SK-MEL-5 (cell line): ENCODE measurements around the gene ZNF362. TPM values are rescaled to one million over a fixed set of nuclear protein-coding genes. Genes with fewer than 3 reads are reported as not detected.

Experiments
- DNase-seq: peaks from one replicate; pipeline ENCODE4 v3.0.0-alpha.2; 2016; ENCODE audit warnings: low read depth, low spot score
- in situ Hi-C: cut with HindIII; loops from 2 replicates; pipeline ENCODE4 v1.10.0; 2016; ENCODE audit warnings: low sequenced_read_pairs, high pct_unique_total_duplicates, low pct_unique_long_range_greater_than_20kb
- total RNA-seq: library from RNA; depleted of rRNA; stranded (reverse); fragments of >200 nt; shearing (Covaris generic); gene quantifications from 2 replicates; pipeline ENCODE4 v1.2.3, GENCODE V29; 2014

The ZNF362 gene
- total RNA-seq, 1 experiment from 2014 or later, result 12.4 TPM

GRCh38 chr1:33260439-33260838, 4.1 kb downstream of the ZNF362 start:
- in situ Hi-C loops, result no loop called here
- no peak for DNase-seq

GRCh38 chr1:33261344-33261743, 5.1 kb downstream of the ZNF362 start:
- in situ Hi-C loops, result no loop called here
- DNase-seq, result peak; percentile 55

- no peak for DNase-seq
- in situ Hi-C loops, result no loop called here
Observed at GRCh38 chr1:33263890-33264504, 7.7 kb downstream of the ZNF362 start.

- in situ Hi-C loops, result no loop called here
- DNase-seq, result no peak
Observed at GRCh38 chr1:33265780-33266605, 9.7 kb downstream of the ZNF362 start.

GRCh38 chr1:33266766-33267165, 10.5 kb downstream of the ZNF362 start:
- no peak for DNase-seq
- in situ Hi-C loops, result no loop called here

GRCh38 chr1:33267468-33268205, 11.3 kb downstream of the ZNF362 start:
- in situ Hi-C loops, result no loop called here
- no peak for DNase-seq

GRCh38 chr1:33268457-33268856, 12.2 kb downstream of the ZNF362 start:
- DNase-seq, result no peak
- in situ Hi-C loops, result no loop called here

GRCh38 chr1:33268927-33269610, 12.8 kb downstream of the ZNF362 start:
- in situ Hi-C loops, result no loop called here
- DNase-seq, result no peak

- no peak for DNase-seq
- in situ Hi-C loops, result no loop called here
Observed at GRCh38 chr1:33269621-33270020, 13.3 kb downstream of the ZNF362 start.

- in situ Hi-C loops, result no loop called here
Observed at GRCh38 chr1:33270379-33270778, 14.1 kb downstream of the ZNF362 start.

GRCh38 chr1:33270808-33271465, 14.6 kb downstream of the ZNF362 start:
- in situ Hi-C loops, result no loop called here
- DNase-seq, result no peak

More at GRCh38 chr1:33270379-33270778, 14.1 kb downstream of the ZNF362 start:
- DNase-seq, result no peak

- in situ Hi-C loops, result no loop called here
Observed at GRCh38 chr1:33271666-33272505, 15.6 kb downstream of the ZNF362 start.

GRCh38 chr1:33272509-33272908, 16.2 kb downstream of the ZNF362 start:
- DNase-seq, result no peak
- in situ Hi-C loops, result no loop called here

More at GRCh38 chr1:33271666-33272505, 15.6 kb downstream of the ZNF362 start:
- DNase-seq, result no peak

GRCh38 chr1:33272930-33273329, 16.6 kb downstream of the ZNF362 start:
- in situ Hi-C loops, result no loop called here
- no peak for DNase-seq

GRCh38 chr1:33273406-33273805, 17.1 kb downstream of the ZNF362 start:
- DNase-seq, result no peak
- in situ Hi-C loops, result no loop called here

GRCh38 chr1:33273961-33274371, 17.7 kb downstream of the ZNF362 start:
- DNase-seq, result no peak
- in situ Hi-C loops, result no loop called here

GRCh38 chr1:33274446-33274845, 18.2 kb downstream of the ZNF362 start:
- no peak for DNase-seq
- in situ Hi-C loops, result no loop called here
